SK-N-SH treated with all-trans-retinoic acid at 6 μM for 48 hours (cell line): ENCODE results near the gene CST3.

Experiments used
- ATAC-seq: fragments of 200-7000 bp; cut with Tn5 transposase; 3 replicates; pipeline ENCODE4 v1.9.1; 2020; ENCODE audit warnings: mild to moderate bottlenecking, moderate library complexity
- ARNTL ChIP-seq: fragments of 450-650 bp; formaldehyde crosslinking; IDR thresholded peaks from 2 replicates; pipeline ENCODE4 v1.5.0; 2020; ENCODE audit warnings: low read depth, mild to moderate bottlenecking, moderate library complexity, borderline replicate concordance
- CSDC2 ChIP-seq: fragments of 250-450 bp; sonication (Bioruptor Pico); IDR thresholded peaks from 2 replicates; pipeline ENCODE4 v1.5.0; 2020; ENCODE audit warnings: mild to moderate bottlenecking, moderate library complexity
- ESRRG ChIP-seq: fragments of 250-450 bp; sonication (Bioruptor Pico); IDR thresholded peaks from 2 replicates; pipeline ENCODE4 v1.6.1; 2021; ENCODE audit warnings: mild to moderate bottlenecking
- GLIS3 ChIP-seq: fragments of 250-450 bp; sonication (Bioruptor Pico); IDR thresholded peaks from 2 replicates; pipeline ENCODE4 v1.5.0; 2020; ENCODE audit warnings: mild to moderate bottlenecking, moderate library complexity
- OSR1 ChIP-seq: fragments of 250-450 bp; sonication (Bioruptor Pico); IDR thresholded peaks from 2 replicates; pipeline ENCODE4 v1.8.0; 2022; ENCODE audit warnings: moderate library complexity, mild to moderate bottlenecking, inconsistent platforms
- PPARA ChIP-seq: fragments of 250-450 bp; sonication (Bioruptor Pico); IDR thresholded peaks from 2 replicates; pipeline ENCODE4 v1.5.0; 2020; ENCODE audit warnings: mild to moderate bottlenecking, borderline replicate concordance
- RARB ChIP-seq: fragments of 250-450 bp; sonication (Bioruptor Pico); IDR thresholded peaks from 2 replicates; pipeline ENCODE4 v1.8.0; 2021; ENCODE audit warnings: mild to moderate bottlenecking, moderate library complexity
- SNAI2 ChIP-seq: fragments of 250-450 bp; sonication (Bioruptor Pico); IDR thresholded peaks from 2 replicates; pipeline ENCODE4 v1.5.0; 2020; ENCODE audit warnings: mild to moderate bottlenecking, moderate library complexity
- TOX ChIP-seq: fragments of 250-450 bp; sonication (Bioruptor Pico); IDR thresholded peaks from 2 replicates; pipeline ENCODE4 v1.8.0; 2021; ENCODE audit warnings: mild to moderate bottlenecking, moderate library complexity, borderline replicate concordance
- ZC3H10 ChIP-seq: fragments of 250-450 bp; sonication (Bioruptor Pico); IDR thresholded peaks from 2 replicates; pipeline ENCODE4 v1.5.1; 2021; ENCODE audit warnings: mild to moderate bottlenecking, moderate library complexity
- ZFP3 ChIP-seq: fragments of 250-450 bp; sonication (Bioruptor Pico); IDR thresholded peaks from 2 replicates; pipeline ENCODE4 v1.5.0; 2020; ENCODE audit warnings: mild to moderate bottlenecking, moderate library complexity
- ZNF565 ChIP-seq: fragments of 450-650 bp; formaldehyde crosslinking; conservative IDR thresholded peaks from 2 replicates; pipeline ENCODE4 v1.5.0; 2020; ENCODE audit warnings: low read depth, mild to moderate bottlenecking, moderate library complexity
- ZNF70 ChIP-seq: fragments of 450-650 bp; formaldehyde crosslinking; IDR thresholded peaks from 2 replicates; pipeline ENCODE4 v1.5.0; 2020; ENCODE audit warnings: mild to moderate bottlenecking, moderate library complexity
- ZNF8 ChIP-seq: fragments of 450-650 bp; formaldehyde crosslinking; IDR thresholded peaks from 2 replicates; pipeline ENCODE4 v1.5.0; 2020; ENCODE audit warnings: mild to moderate bottlenecking, moderate library complexity
- TF ChIP-seq, protein P1 (sequence below): fragments of 250-450 bp; sonication (Bioruptor Pico); IDR thresholded peaks from 2 replicates; pipeline ENCODE4 v1.5.1; 2020; ENCODE audit warnings: low read depth, mild to moderate bottlenecking, moderate library complexity
- TF ChIP-seq, protein P2 (sequence below): fragments of 250-450 bp; sonication (Bioruptor Pico); IDR thresholded peaks from 2 replicates; pipeline ENCODE4 v1.5.0; 2020; ENCODE audit warnings: mild to moderate bottlenecking, moderate library complexity
- TF ChIP-seq, protein P3 (sequence below): fragments of 250-450 bp; sonication (Bioruptor Pico); IDR thresholded peaks from 2 replicates; pipeline ENCODE4 v1.5.1; 2021; ENCODE audit warnings: mild to moderate bottlenecking, moderate library complexity
- TF ChIP-seq, protein P4 (sequence below): fragments of 250-450 bp; sonication (Bioruptor Pico); IDR thresholded peaks from 2 replicates; pipeline ENCODE4 v1.8.0; 2020; ENCODE audit warnings: mild to moderate bottlenecking, moderate library complexity, borderline replicate concordance
- TF ChIP-seq, protein P5 (sequence below): fragments of 250-450 bp; sonication (Bioruptor Pico); IDR thresholded peaks from 2 replicates; pipeline ENCODE4 v1.8.0; 2021; ENCODE audit warnings: low read depth, mild to moderate bottlenecking, moderate library complexity, borderline replicate concordance

Gene CST3

DNA sequence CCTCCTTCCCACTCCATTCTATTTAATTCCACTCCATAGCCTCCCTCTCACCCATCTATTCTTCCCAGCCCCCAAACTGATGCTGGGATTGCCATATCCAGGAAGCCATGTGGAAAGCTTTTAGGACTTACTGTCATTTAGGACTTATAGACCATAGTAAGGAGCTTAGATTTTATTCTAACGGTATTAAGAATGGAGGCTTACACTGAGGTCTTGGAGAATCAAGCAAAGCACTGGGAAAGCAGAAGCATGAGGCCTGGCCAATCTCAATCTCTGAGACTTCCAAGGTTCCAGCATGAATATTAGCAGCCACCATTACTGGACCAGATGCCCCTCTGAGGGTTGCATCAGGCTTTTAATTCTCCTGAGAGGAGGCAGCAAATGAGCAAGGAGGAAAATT is 33.4 kb downstream of the CST3 start (continued):
- TF ChIP-seq, protein P1, sequence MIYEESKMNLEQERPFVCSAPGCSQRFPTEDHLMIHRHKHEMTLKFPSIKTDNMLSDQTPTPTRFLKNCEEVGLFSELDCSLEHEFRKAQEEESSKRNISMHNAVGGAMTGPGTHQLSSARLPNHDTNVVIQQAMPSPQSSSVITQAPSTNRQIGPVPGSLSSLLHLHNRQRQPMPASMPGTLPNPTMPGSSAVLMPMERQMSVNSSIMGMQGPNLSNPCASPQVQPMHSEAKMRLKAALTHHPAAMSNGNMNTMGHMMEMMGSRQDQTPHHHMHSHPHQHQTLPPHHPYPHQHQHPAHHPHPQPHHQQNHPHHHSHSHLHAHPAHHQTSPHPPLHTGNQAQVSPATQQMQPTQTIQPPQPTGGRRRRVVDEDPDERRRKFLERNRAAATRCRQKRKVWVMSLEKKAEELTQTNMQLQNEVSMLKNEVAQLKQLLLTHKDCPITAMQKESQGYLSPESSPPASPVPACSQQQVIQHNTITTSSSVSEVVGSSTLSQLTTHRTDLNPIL, result no peak
- TF ChIP-seq ZNF8 (CRISPR knock-in tag) (no peak), GLIS3 (CRISPR knock-in tag) (no peak), TOX (CRISPR knock-in tag) (no peak), CSDC2 (CRISPR knock-in tag) (no peak), ZFP3 (CRISPR knock-in tag) (no peak), ESRRG (no peak), PPARA (CRISPR knock-in tag) (no peak)

DNA sequence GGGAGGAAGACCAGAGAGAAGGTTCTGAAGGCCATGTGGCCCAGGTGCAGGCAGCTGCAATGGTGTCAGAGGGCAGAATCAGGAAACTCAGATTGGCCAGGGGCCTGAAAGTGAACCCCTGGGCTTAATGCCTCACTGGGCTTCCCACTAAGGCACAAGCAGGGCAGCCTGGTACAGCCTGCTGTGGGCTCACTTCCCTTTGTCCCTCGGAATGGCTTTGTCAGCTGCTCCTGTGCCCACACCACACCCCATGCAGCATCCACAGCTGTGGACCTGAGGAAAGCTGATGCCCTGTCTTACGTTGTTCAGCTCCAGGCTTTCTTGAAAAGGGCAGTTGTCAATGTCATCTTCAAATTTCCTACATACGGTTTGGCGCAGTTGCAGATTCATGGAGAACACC is 34.4 kb downstream of the CST3 start:
- TF ChIP-seq, protein P2, sequence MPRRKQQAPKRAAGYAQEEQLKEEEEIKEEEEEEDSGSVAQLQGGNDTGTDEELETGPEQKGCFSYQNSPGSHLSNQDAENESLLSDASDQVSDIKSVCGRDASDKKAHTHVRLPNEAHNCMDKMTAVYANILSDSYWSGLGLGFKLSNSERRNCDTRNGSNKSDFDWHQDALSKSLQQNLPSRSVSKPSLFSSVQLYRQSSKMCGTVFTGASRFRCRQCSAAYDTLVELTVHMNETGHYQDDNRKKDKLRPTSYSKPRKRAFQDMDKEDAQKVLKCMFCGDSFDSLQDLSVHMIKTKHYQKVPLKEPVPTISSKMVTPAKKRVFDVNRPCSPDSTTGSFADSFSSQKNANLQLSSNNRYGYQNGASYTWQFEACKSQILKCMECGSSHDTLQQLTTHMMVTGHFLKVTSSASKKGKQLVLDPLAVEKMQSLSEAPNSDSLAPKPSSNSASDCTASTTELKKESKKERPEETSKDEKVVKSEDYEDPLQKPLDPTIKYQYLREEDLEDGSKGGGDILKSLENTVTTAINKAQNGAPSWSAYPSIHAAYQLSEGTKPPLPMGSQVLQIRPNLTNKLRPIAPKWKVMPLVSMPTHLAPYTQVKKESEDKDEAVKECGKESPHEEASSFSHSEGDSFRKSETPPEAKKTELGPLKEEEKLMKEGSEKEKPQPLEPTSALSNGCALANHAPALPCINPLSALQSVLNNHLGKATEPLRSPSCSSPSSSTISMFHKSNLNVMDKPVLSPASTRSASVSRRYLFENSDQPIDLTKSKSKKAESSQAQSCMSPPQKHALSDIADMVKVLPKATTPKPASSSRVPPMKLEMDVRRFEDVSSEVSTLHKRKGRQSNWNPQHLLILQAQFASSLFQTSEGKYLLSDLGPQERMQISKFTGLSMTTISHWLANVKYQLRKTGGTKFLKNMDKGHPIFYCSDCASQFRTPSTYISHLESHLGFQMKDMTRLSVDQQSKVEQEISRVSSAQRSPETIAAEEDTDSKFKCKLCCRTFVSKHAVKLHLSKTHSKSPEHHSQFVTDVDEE (CRISPR knock-in tag), result no peak
- TF ChIP-seq, protein P3, sequence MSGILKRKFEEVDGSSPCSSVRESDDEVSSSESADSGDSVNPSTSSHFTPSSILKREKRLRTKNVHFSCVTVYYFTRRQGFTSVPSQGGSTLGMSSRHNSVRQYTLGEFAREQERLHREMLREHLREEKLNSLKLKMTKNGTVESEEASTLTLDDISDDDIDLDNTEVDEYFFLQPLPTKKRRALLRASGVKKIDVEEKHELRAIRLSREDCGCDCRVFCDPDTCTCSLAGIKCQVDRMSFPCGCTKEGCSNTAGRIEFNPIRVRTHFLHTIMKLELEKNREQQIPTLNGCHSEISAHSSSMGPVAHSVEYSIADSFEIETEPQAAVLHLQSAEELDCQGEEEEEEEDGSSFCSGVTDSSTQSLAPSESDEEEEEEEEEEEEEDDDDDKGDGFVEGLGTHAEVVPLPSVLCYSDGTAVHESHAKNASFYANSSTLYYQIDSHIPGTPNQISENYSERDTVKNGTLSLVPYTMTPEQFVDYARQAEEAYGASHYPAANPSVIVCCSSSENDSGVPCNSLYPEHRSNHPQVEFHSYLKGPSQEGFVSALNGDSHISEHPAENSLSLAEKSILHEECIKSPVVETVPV (CRISPR knock-in tag), result no peak
- TF ChIP-seq ZC3H10 (no peak), RARB (CRISPR knock-in tag) (no peak), OSR1 (no peak), CSDC2 (CRISPR knock-in tag) (no peak)
- TF ChIP-seq, protein P4, sequence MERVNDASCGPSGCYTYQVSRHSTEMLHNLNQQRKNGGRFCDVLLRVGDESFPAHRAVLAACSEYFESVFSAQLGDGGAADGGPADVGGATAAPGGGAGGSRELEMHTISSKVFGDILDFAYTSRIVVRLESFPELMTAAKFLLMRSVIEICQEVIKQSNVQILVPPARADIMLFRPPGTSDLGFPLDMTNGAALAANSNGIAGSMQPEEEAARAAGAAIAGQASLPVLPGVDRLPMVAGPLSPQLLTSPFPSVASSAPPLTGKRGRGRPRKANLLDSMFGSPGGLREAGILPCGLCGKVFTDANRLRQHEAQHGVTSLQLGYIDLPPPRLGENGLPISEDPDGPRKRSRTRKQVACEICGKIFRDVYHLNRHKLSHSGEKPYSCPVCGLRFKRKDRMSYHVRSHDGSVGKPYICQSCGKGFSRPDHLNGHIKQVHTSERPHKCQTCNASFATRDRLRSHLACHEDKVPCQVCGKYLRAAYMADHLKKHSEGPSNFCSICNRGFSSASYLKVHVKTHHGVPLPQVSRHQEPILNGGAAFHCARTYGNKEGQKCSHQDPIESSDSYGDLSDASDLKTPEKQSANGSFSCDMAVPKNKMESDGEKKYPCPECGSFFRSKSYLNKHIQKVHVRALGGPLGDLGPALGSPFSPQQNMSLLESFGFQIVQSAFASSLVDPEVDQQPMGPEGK (CRISPR knock-in tag), result no peak
- ATAC-seq, result no peak

DNA sequence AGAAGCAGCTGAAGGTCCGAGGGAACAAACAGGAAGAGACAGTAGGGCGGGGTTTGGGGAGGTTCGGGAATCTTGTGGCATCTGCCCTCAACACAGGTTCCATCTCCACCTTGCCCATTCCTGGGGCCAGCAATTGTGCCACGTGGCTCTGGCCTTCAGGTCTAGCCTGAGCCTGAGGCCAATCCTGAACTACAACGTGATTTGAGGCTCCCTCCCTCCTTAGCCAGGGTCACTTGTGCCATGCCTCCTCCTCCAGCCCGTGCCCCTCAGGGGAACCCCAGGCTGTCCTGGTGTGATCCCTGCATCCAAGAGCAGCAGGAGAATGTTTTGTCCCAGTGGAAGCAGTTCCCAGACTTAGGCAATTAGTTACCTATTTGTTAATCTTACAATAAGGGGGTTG is 35.1 kb downstream of the CST3 start:
- no peak for ATAC-seq
- TF ChIP-seq ESRRG, result no peak
- TF ChIP-seq, protein P1, result no peak
- TF ChIP-seq, protein P4 (CRISPR knock-in tag), result no peak
- TF ChIP-seq, protein P5, sequence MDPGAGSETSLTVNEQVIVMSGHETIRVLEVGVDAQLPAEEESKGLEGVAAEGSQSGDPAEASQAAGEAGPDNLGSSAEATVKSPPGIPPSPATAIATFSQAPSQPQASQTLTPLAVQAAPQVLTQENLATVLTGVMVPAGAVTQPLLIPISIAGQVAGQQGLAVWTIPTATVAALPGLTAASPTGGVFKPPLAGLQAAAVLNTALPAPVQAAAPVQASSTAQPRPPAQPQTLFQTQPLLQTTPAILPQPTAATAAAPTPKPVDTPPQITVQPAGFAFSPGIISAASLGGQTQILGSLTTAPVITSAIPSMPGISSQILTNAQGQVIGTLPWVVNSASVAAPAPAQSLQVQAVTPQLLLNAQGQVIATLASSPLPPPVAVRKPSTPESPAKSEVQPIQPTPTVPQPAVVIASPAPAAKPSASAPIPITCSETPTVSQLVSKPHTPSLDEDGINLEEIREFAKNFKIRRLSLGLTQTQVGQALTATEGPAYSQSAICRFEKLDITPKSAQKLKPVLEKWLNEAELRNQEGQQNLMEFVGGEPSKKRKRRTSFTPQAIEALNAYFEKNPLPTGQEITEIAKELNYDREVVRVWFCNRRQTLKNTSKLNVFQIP (CRISPR knock-in tag), result no peak
- no peak for TF ChIP-seq SNAI2
- no peak for TF ChIP-seq ARNTL (CRISPR knock-in tag)
- no peak for TF ChIP-seq OSR1
- TF ChIP-seq ZNF565 (CRISPR knock-in tag), result no peak
- no peak for TF ChIP-seq GLIS3 (CRISPR knock-in tag)
- no peak for TF ChIP-seq RARB (CRISPR knock-in tag)
- TF ChIP-seq PPARA (CRISPR knock-in tag), result no peak
- TF ChIP-seq ZC3H10, result no peak
- no peak for TF ChIP-seq CSDC2 (CRISPR knock-in tag)
- no peak for TF ChIP-seq ZNF70 (CRISPR knock-in tag)
- TF ChIP-seq ZFP3 (CRISPR knock-in tag), result no peak
